ENCODE measurements around the gene LRRC36.

The LRRC36 gene

GRCh38 chr16:67336116-67336515, 9.5 kb downstream of the LRRC36 start:
- H2BK15ac ChIP-seq (ENCODE audit: low read length) = no peak overlapping the region
- no peak for DNase-seq (ENCODE audit: low spot score)
- H2BK5ac ChIP-seq (ENCODE audit: low read length) = no peak overlapping the region
- H3K9ac ChIP-seq (ENCODE audit: low read depth, low read length, poor library complexity) = no peak overlapping the region
- H3K27me3 ChIP-seq (ENCODE audit: control insufficient read depth in 3 of 3, insufficient read depth in 3 of 3, low read depth in 1 of 3, low read length in 3 of 3) = no peaks in the 10 kb centered on the region
- H2BK12ac ChIP-seq (ENCODE audit: low read length) = no peak overlapping the region
- H3K27ac ChIP-seq (replicated peaks; ENCODE audit: low read length) = no peak overlapping the region
- no peak overlapping the region for H3K4me3 ChIP-seq (ENCODE audit: low read length in 2 of 2)
- WGBS, 2 donors (ENCODE audit: extremely low coverage in 2 of 2, insufficient read length in 2 of 2, insufficient replicate concordance in 1 of 2) = no CpG with 5 or more reads among the region's 1 CpG
- no peak overlapping the region for H3K18ac ChIP-seq (ENCODE audit: low read length)
- peaks cover 2% of the 10 kb centered on the region for H3K79me1 ChIP-seq (ENCODE audit: low read depth, low read length)
- H2AFZ ChIP-seq (ENCODE audit: low read length) = no peak overlapping the region
- H2AK5ac ChIP-seq (ENCODE audit: low read depth, low read length) = no peak overlapping the region
- no peaks in the 10 kb centered on the region for H3K9me3 ChIP-seq (replicated peaks in 1 of 2; ENCODE audit: control insufficient read depth in 2 of 2, insufficient read depth in 1 of 2, low read depth in 1 of 2, low read length in 2 of 2)
- no peak overlapping the region for H4K8ac ChIP-seq (ENCODE audit: low read depth, low read length)
- no peak overlapping the region for H4K91ac ChIP-seq (ENCODE audit: low read depth, low read length, poor library complexity)
- no peak overlapping the region for H3K14ac ChIP-seq (ENCODE audit: low read length)
- no peak overlapping the region for H3K23ac ChIP-seq (ENCODE audit: low read depth, low read length, poor library complexity)
- H3K4ac ChIP-seq (ENCODE audit: low read length) = no peak overlapping the region
- no peak overlapping the region for H2BK120ac ChIP-seq (ENCODE audit: low read depth, low read length)
- H3K4me1 ChIP-seq (ENCODE audit: control insufficient read depth in 2 of 2, insufficient read depth in 1 of 2, low read depth in 1 of 2, low read length in 2 of 2) = no peaks in the 10 kb centered on the region
- H3K36me3 ChIP-seq (replicated peaks in 1 of 2; ENCODE audit: control insufficient read depth in 2 of 2, insufficient read depth in 2 of 2, low read length in 2 of 2) = no peaks in the 10 kb centered on the region
- H3K4me2 ChIP-seq (ENCODE audit: insufficient read depth, low read length, poor library complexity, severe bottlenecking) = no peak overlapping the region

GRCh38 chr16:67336648-67337047, 10.0 kb downstream of the LRRC36 start:
- no peak overlapping the region for H3K4me2 ChIP-seq (ENCODE audit: insufficient read depth, low read length, poor library complexity, severe bottlenecking)
- no peak overlapping the region for H4K8ac ChIP-seq (ENCODE audit: low read depth, low read length)
- no peaks in the 10 kb centered on the region for H3K36me3 ChIP-seq (replicated peaks in 1 of 2; ENCODE audit: control insufficient read depth in 2 of 2, insufficient read depth in 2 of 2, low read length in 2 of 2)
- H3K79me1 ChIP-seq (ENCODE audit: low read depth, low read length) = peaks cover 2% of the 10 kb centered on the region
- no peaks in the 10 kb centered on the region for H3K9me3 ChIP-seq (replicated peaks in 1 of 2; ENCODE audit: control insufficient read depth in 2 of 2, insufficient read depth in 1 of 2, low read depth in 1 of 2, low read length in 2 of 2)
- no peak overlapping the region for H2BK12ac ChIP-seq (ENCODE audit: low read length)
- DNase-seq (ENCODE audit: low spot score) = no peak
- no peak overlapping the region for H3K23ac ChIP-seq (ENCODE audit: low read depth, low read length, poor library complexity)
- H2BK15ac ChIP-seq (ENCODE audit: low read length) = no peak overlapping the region
- no peak overlapping the region for H3K27ac ChIP-seq (replicated peaks; ENCODE audit: low read length)
- H2BK120ac ChIP-seq (ENCODE audit: low read depth, low read length) = no peak overlapping the region
- H3K18ac ChIP-seq (ENCODE audit: low read length) = no peak overlapping the region
- no peak overlapping the region for H2AFZ ChIP-seq (ENCODE audit: low read length)
- H3K4me3 ChIP-seq (ENCODE audit: low read length in 2 of 2) = no peak overlapping the region
- H3K14ac ChIP-seq (ENCODE audit: low read length) = no peak overlapping the region
- H3K4ac ChIP-seq (ENCODE audit: low read length) = no peak overlapping the region
- H3K27me3 ChIP-seq (ENCODE audit: control insufficient read depth in 3 of 3, insufficient read depth in 3 of 3, low read depth in 1 of 3, low read length in 3 of 3) = no peaks in the 10 kb centered on the region
- H3K4me1 ChIP-seq (ENCODE audit: control insufficient read depth in 2 of 2, insufficient read depth in 1 of 2, low read depth in 1 of 2, low read length in 2 of 2) = no peaks in the 10 kb centered on the region
- WGBS, 2 donors (ENCODE audit: extremely low coverage in 2 of 2, insufficient read length in 2 of 2, insufficient replicate concordance in 1 of 2) = no CpG with 5 or more reads among the region's 1 CpG
- no peak overlapping the region for H3K9ac ChIP-seq (ENCODE audit: low read depth, low read length, poor library complexity)
- no peak overlapping the region for H4K91ac ChIP-seq (ENCODE audit: low read depth, low read length, poor library complexity)
- no peak overlapping the region for H2AK5ac ChIP-seq (ENCODE audit: low read depth, low read length)
- no peak overlapping the region for H2BK5ac ChIP-seq (ENCODE audit: low read length)

- WGBS, 2 donors (ENCODE audit: extremely low coverage in 2 of 2, insufficient read length in 2 of 2, insufficient replicate concordance in 1 of 2) = no CpG with 5 or more reads among the region's 2 CpGs
- Histone ChIP-seq H3K4me1 (ENCODE audit: control insufficient read depth in 2 of 2, insufficient read depth in 1 of 2, low read depth in 1 of 2, low read length in 2 of 2) (no peaks in the 10 kb centered on the region), H3K4me3 (ENCODE audit: low read length in 2 of 2) (no peak overlapping the region), H2BK15ac (ENCODE audit: low read length) (no peak overlapping the region), H3K4me2 (ENCODE audit: insufficient read depth, low read length, poor library complexity, severe bottlenecking) (no peak overlapping the region), H2AK5ac (ENCODE audit: low read depth, low read length) (no peak overlapping the region), H2BK12ac (ENCODE audit: low read length) (no peak overlapping the region), H2BK5ac (ENCODE audit: low read length) (no peak overlapping the region), H3K4ac (ENCODE audit: low read length) (no peak overlapping the region), H3K9me3 (replicated peaks in 1 of 2; ENCODE audit: control insufficient read depth in 2 of 2, insufficient read depth in 1 of 2, low read depth in 1 of 2, low read length in 2 of 2) (no peaks in the 10 kb centered on the region), H4K8ac (ENCODE audit: low read depth, low read length) (no peak overlapping the region), H3K9ac (ENCODE audit: low read depth, low read length, poor library complexity) (no peak overlapping the region), H2AFZ (ENCODE audit: low read length) (no peak overlapping the region), H4K91ac (ENCODE audit: low read depth, low read length, poor library complexity) (no peak overlapping the region), H3K27me3 (ENCODE audit: control insufficient read depth in 3 of 3, insufficient read depth in 3 of 3, low read depth in 1 of 3, low read length in 3 of 3) (no peaks in the 10 kb centered on the region), H3K18ac (ENCODE audit: low read length) (no peak overlapping the region), H3K36me3 (replicated peaks in 1 of 2; ENCODE audit: control insufficient read depth in 2 of 2, insufficient read depth in 2 of 2, low read length in 2 of 2) (no peaks in the 10 kb centered on the region), H3K27ac (replicated peaks; ENCODE audit: low read length) (no peak overlapping the region), H3K14ac (ENCODE audit: low read length) (no peak overlapping the region), H2BK120ac (ENCODE audit: low read depth, low read length) (no peak overlapping the region), H3K79me1 (ENCODE audit: low read depth, low read length) (peaks cover 2% of the 10 kb centered on the region), H3K23ac (ENCODE audit: low read depth, low read length, poor library complexity) (no peak overlapping the region)
- DNase-seq (ENCODE audit: low spot score) = no peak
Observed at GRCh38 chr16:67339453-67339852, 12.8 kb downstream of the LRRC36 start.

GRCh38 chr16:67341250-67341649, 14.6 kb downstream of the LRRC36 start:
- H3K79me1 ChIP-seq (ENCODE audit: low read depth, low read length) = peaks cover 2% of the 10 kb centered on the region
- peaks cover 0 to 13% (median 0%) of the 10 kb centered on the region in 3 experiments for H3K27me3 ChIP-seq (ENCODE audit: control insufficient read depth in 3 of 3, insufficient read depth in 3 of 3, low read depth in 1 of 3, low read length in 3 of 3)
- H4K8ac ChIP-seq (ENCODE audit: low read depth, low read length) = no peak overlapping the region
- H4K91ac ChIP-seq (ENCODE audit: low read depth, low read length, poor library complexity) = no peak overlapping the region
- H3K36me3 ChIP-seq (replicated peaks in 1 of 2; ENCODE audit: control insufficient read depth in 2 of 2, insufficient read depth in 2 of 2, low read length in 2 of 2) = no peaks in the 10 kb centered on the region
- H2AFZ ChIP-seq (ENCODE audit: low read length) = no peak overlapping the region
- no peak for DNase-seq (ENCODE audit: low spot score)
- no peak overlapping the region for H3K9ac ChIP-seq (ENCODE audit: low read depth, low read length, poor library complexity)
- no peak overlapping the region for H2AK5ac ChIP-seq (ENCODE audit: low read depth, low read length)
- no peaks in the 10 kb centered on the region for H3K4me1 ChIP-seq (ENCODE audit: control insufficient read depth in 2 of 2, insufficient read depth in 1 of 2, low read depth in 1 of 2, low read length in 2 of 2)
- no CpG with 5 or more reads among the region's 3 CpGs for WGBS, 2 donors (ENCODE audit: extremely low coverage in 2 of 2, insufficient read length in 2 of 2, insufficient replicate concordance in 1 of 2)
- no peak overlapping the region for H2BK120ac ChIP-seq (ENCODE audit: low read depth, low read length)
- no peak overlapping the region for H3K4me3 ChIP-seq (ENCODE audit: low read length in 2 of 2)
- no peaks in the 10 kb centered on the region for H3K9me3 ChIP-seq (replicated peaks in 1 of 2; ENCODE audit: control insufficient read depth in 2 of 2, insufficient read depth in 1 of 2, low read depth in 1 of 2, low read length in 2 of 2)
- no peak overlapping the region for H3K27ac ChIP-seq (replicated peaks; ENCODE audit: low read length)
- no peak overlapping the region for H3K18ac ChIP-seq (ENCODE audit: low read length)
- no peak overlapping the region for H2BK5ac ChIP-seq (ENCODE audit: low read length)
- no peak overlapping the region for H3K23ac ChIP-seq (ENCODE audit: low read depth, low read length, poor library complexity)
- no peak overlapping the region for H2BK15ac ChIP-seq (ENCODE audit: low read length)
- H3K4me2 ChIP-seq (ENCODE audit: insufficient read depth, low read length, poor library complexity, severe bottlenecking) = no peak overlapping the region
- H3K4ac ChIP-seq (ENCODE audit: low read length) = no peak overlapping the region
- H3K14ac ChIP-seq (ENCODE audit: low read length) = no peak overlapping the region
- H2BK12ac ChIP-seq (ENCODE audit: low read length) = no peak overlapping the region

Measured in neuronal stem cell (in vitro differentiated cells).